CD4-positive, alpha-beta T cell treated with Interferon gamma for 1 hour (primary cell): ENCODE data around the gene ARHGAP9.

Experiments used
- DNase-seq: peaks from one replicate; pipeline ENCODE4 v3.0.0-alpha.2; 2020

The ARHGAP9 gene

GRCh38 chr12:57471661-57472060 lies 8.0 kb downstream of the ARHGAP9 start:
- DNase-seq, result no peak

GRCh38 chr12:57470970-57471656 lies 8.6 kb downstream of the ARHGAP9 start:
- DNase-seq, result no peak

GRCh38 chr12:57470286-57470969 lies 9.2 kb downstream of the ARHGAP9 start:
- DNase-seq, result no peak

GRCh38 chr12:57469296-57470164 lies 10.1 kb downstream of the ARHGAP9 start:
- DNase-seq, result no peak

- DNase-seq, result no peak
These were observed 11.8 kb downstream of the ARHGAP9 start for GRCh38 chr12:57467915-57468314.

- DNase-seq, result no peak
These were observed 12.3 kb downstream of the ARHGAP9 start for GRCh38 chr12:57467212-57467874.

GRCh38 chr12:57465747-57466505 lies 13.7 kb downstream of the ARHGAP9 start:
- no peak for DNase-seq

GRCh38 chr12:57465030-57465746 lies 14.5 kb downstream of the ARHGAP9 start:
- no peak for DNase-seq

- no peak for DNase-seq
These were observed 15.1 kb downstream of the ARHGAP9 start for GRCh38 chr12:57464569-57464968.

GRCh38 chr12:57462912-57463253 lies 16.8 kb downstream of the ARHGAP9 start:
- DNase-seq, result no peak

GRCh38 chr12:57462251-57462911 lies 17.3 kb downstream of the ARHGAP9 start:
- peak; percentile 88 for DNase-seq

GRCh38 chr12:57461917-57462250 lies 17.8 kb downstream of the ARHGAP9 start:
- no peak for DNase-seq

- DNase-seq, result peak; percentile 63
These were observed 18.3 kb downstream of the ARHGAP9 start for GRCh38 chr12:57461276-57461916.

GRCh38 chr12:57460841-57461275 lies 18.8 kb downstream of the ARHGAP9 start:
- DNase-seq, result no peak

- no peak for DNase-seq
These were observed 19.2 kb downstream of the ARHGAP9 start for GRCh38 chr12:57460468-57460784.

GRCh38 chr12:57459750-57460467 lies 19.8 kb downstream of the ARHGAP9 start, which contains the start of gene GLI1:
TSS of gene GLI1 (plus strand) at chr12:57459785. CDS start at chr12:57463692, 3,907 bp downstream.
- DNase-seq, result no peak

GRCh38 chr12:57459055-57459749 lies 20.5 kb downstream of the ARHGAP9 start:
- peak; percentile 94 for DNase-seq

- no peak for DNase-seq
These were observed 21.0 kb downstream of the ARHGAP9 start for GRCh38 chr12:57458665-57459054.

GRCh38 chr12:57456737-57457490 lies 22.8 kb downstream of the ARHGAP9 start:
- DNase-seq, result no peak
